Stomach (tissue), 9 donors: ENCODE measurements around the gene CASP2. TPM values are rescaled to one million over a fixed set of nuclear protein-coding genes. Genes with fewer than 3 reads are reported as not detected.

Experiments
- DNase-seq, 2 donors: peaks; one replicate each; pipeline versions ENCODE4 v3.0.0 to v3.0.0-alpha.2; 2013 to 2019
- H3K27ac ChIP-seq, 5 donors: fragments of 200-600 bp in 4 of 5; sonication (generic) in 4 of 5; one replicate each; pipeline ENCODE4 v1.5.1; 2013 to 2019; ENCODE audit warnings: mild to moderate bottlenecking in 1 of 5, moderate library complexity in 1 of 5
- H3K27me3 ChIP-seq, 3 donors: fragments of 200-600 bp; sonication (generic); one replicate each; pipeline ENCODE4 v1.5.1; 2017 to 2019; ENCODE audit warnings: mixed run types in 1 of 3
- H3K36me3 ChIP-seq, 4 donors: fragments of 200-600 bp; sonication (generic); 1 replicate in 3 of 4; 2 replicates in 1 of 4; pipeline ENCODE4 v1.5.1; 2016 to 2019
- H3K4me1 ChIP-seq, 4 donors: fragments of 200-600 bp; sonication (generic); one replicate each; pipeline ENCODE4 v1.5.1; 2016 to 2019
- H3K4me3 ChIP-seq, 4 donors: fragments of 200-600 bp; sonication (generic) in 3 of 4; one replicate each; pipeline ENCODE4 v1.5.1; 2016 to 2019; ENCODE audit warnings: mild to moderate bottlenecking in 1 of 4
- H3K9me3 ChIP-seq, 4 donors: fragments of 200-600 bp; sonication (generic); one replicate each; pipeline ENCODE4 v1.5.1; 2016 to 2019
- CTCF ChIP-seq, 7 experiments: fragments of 450-650 bp in 4 of 7; fragments of 200-600 bp in 3 of 7; sonication (generic) in 3 of 7; IDR thresholded peaks; one replicate each; pipeline ENCODE4 v1.5.1; 2016 to 2019; ENCODE audit warnings: antibody characterized with exemption in 7 of 7, control low read depth in 2 of 7, mild to moderate bottlenecking in 1 of 7
- EP300 ChIP-seq: sonication (generic); formaldehyde crosslinking; IDR thresholded peaks from one replicate; pipeline ENCODE4 v1.6.1; 2017; ENCODE audit warnings: antibody characterized with exemption
- POLR2A ChIP-seq, 4 donors: fragments of 450-650 bp; IDR thresholded peaks; one replicate each; pipeline ENCODE4 v1.6.1; 2016; ENCODE audit warnings: antibody characterized with exemption in 4 of 4, control low read depth in 2 of 4, mild to moderate bottlenecking in 1 of 4, moderate library complexity in 1 of 4
- POLR2AphosphoS5 ChIP-seq, 3 donors: sonication (generic); formaldehyde crosslinking; IDR thresholded peaks; one replicate each; pipeline ENCODE4 v1.6.1; 2016; ENCODE audit warnings: antibody characterized with exemption in 3 of 3
- WGBS, 5 donors: extraction: QIAGEN DNeasy Blood & Tissue Kit in 3 of 5; methylation state at CpG; one replicate each; pipeline versions ENCODE4 v1.1.5 to v1.1.7; 2013 to 2018; 5-methylcytosine and 5-hydroxymethylcytosine counted together
- intact Hi-C: fragments of 100-400 bp; cut with DNase I; formaldehyde crosslinking; loops from one replicate; pipeline ENCODE4 v1.15.1; 2023; ENCODE audit warnings: low total_unique reads
- polyA plus RNA-seq, 3 donors: library from polyadenylated mRNA; stranded (reverse); fragments of 200-250 nt; gene quantifications; one replicate each; pipeline ENCODE4 v1.2.3, GENCODE V29; 2013
- total RNA-seq, 5 donors: library from RNA; depleted of rRNA; stranded (reverse); fragments of >200 nt; gene quantifications; one replicate each; pipeline versions ENCODE4 v1.1.0 to v1.2.3, GENCODE V29; 2014 to 2016
- donor health status: healthy with polysubstance abuse.
- donor health status: Bipolar disorder and iron deficiency.
- donor health status: healthy.

Gene CASP2
- total and polyA plus RNA-seq, 8 donors = 4.6 to 27.7 (median 15.5) TPM

GRCh38 chr7:143284591-143285469, 3.3 kb upstream of the CASP2 start, which contains the start of gene TMEM139:
TMEM139 (plus strand) TSS chr7:143284958; CDS start chr7:143285958, 1,000 bp downstream.
- DNase-seq = peak; percentile 74 to 91
- peak within 1 kb of the TSS; percentile 27 to 43 (median 34) for H3K4me3 ChIP-seq
- intact Hi-C loops = no loop called here
- H3K4me1 ChIP-seq = peaks cover 11 to 50% (median 45%) of the 10 kb centered on the region in 4 donors
- WGBS, 5 donors = 27 to 56% (median 33%) methylated on average over 19 of the region's 19 CpGs
- H3K27me3 ChIP-seq = no peaks in the 10 kb centered on the region
- H3K9me3 ChIP-seq = no peaks in the 10 kb centered on the region
- H3K36me3 ChIP-seq = no peaks in the 10 kb centered on the region
- peak within 1 kb of the TSS; percentile 55 to 76 (median 67) for H3K27ac ChIP-seq
- no peak for TF ChIP-seq POLR2AphosphoS5 (IDR thresholded peaks at IDR 0.05)
- no peak for TF ChIP-seq POLR2A (IDR thresholded peaks at IDR 0.05)
- TF ChIP-seq CTCF (IDR thresholded peaks at IDR 0.05) = no peak
- TF ChIP-seq EP300 = no peak

DNA sequence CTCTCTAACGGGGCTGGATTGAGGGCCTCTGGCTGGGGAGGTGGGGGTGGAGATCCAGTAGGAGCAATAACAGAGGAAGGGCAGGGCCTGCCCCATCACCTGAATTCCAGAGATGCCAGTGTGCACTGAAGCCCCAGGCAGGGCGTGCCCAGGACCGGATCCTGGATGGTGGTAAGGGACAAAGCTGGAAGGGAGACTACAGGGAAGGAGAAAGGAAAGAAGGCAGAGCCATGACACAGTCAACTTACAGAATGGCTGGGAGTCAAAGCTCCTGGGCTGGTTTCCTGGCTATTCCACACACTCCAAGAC, 2.7 kb upstream of the CASP2 start:
- TF ChIP-seq CTCF (IDR thresholded peaks at IDR 0.05) (no peak), POLR2AphosphoS5 (IDR thresholded peaks at IDR 0.05) (peak in 1 of 3 donors; percentile 7), EP300 (no peak)
- intact Hi-C loops = no loop called here
- DNase-seq = peak in 1 of 2 donors; percentile 74
- WGBS, 5 donors = 17 to 54% (median 42%) methylated on average over 3 of the region's 3 CpGs
- H3K27ac ChIP-seq = peak overlapping the region; percentile 55 to 76 (median 67)
- H3K9me3 ChIP-seq = no peaks in the 10 kb centered on the region
- no peaks in the 10 kb centered on the region for H3K27me3 ChIP-seq
- H3K4me3 ChIP-seq = peak overlapping the region; percentile 27 to 43 (median 34)
- H3K36me3 ChIP-seq = no peaks in the 10 kb centered on the region
- H3K4me1 ChIP-seq = peaks cover 17 to 51% (median 49%) of the 10 kb centered on the region in 4 donors

GRCh38 chr7:143285806-143286521, 2.2 kb upstream of the CASP2 start:
- DNase-seq = no peak
- peak overlapping the region in 4 of 5 donors; percentile 63 to 76 (median 70) for H3K27ac ChIP-seq
- H3K36me3 ChIP-seq = no peaks in the 10 kb centered on the region
- no peaks in the 10 kb centered on the region for H3K27me3 ChIP-seq
- WGBS, 5 donors = 88 to 95% (median 91%) methylated on average over 11 of the region's 11 CpGs
- peak overlapping the region in 1 of 4 donors; percentile 43 for H3K4me3 ChIP-seq
- no peaks in the 10 kb centered on the region for H3K9me3 ChIP-seq
- intact Hi-C loops = no loop called here
- H3K4me1 ChIP-seq = peaks cover 21 to 56% (median 53%) of the 10 kb centered on the region in 4 donors
- TF ChIP-seq POLR2AphosphoS5 (IDR thresholded peaks at IDR 0.05) = no peak
- no peak for TF ChIP-seq EP300
- TF ChIP-seq POLR2A (IDR thresholded peaks at IDR 0.05) = no peak
- TF ChIP-seq CTCF (IDR thresholded peaks at IDR 0.05) = no peak

GRCh38 chr7:143286522-143286890, 1.6 kb upstream of the CASP2 start:
- intact Hi-C loops = no loop called here
- Histone ChIP-seq H3K36me3 (peaks cover 0 to 2% (median 1%) of the 10 kb centered on the region in 4 donors), H3K27ac (peak overlapping the region in 1 of 5 donors; percentile 63), H3K27me3 (no peaks in the 10 kb centered on the region), H3K4me3 (no peak overlapping the region), H3K9me3 (no peaks in the 10 kb centered on the region), H3K4me1 (peaks cover 21 to 61% (median 55%) of the 10 kb centered on the region in 4 donors)
- 92 to 98% (median 96%) methylated on average over 6 of the region's 6 CpGs for WGBS, 5 donors
- no peak for DNase-seq
- TF ChIP-seq POLR2AphosphoS5 (IDR thresholded peaks at IDR 0.05) = no peak
- no peak for TF ChIP-seq EP300
- no peak for TF ChIP-seq POLR2A (IDR thresholded peaks at IDR 0.05)
- TF ChIP-seq CTCF (IDR thresholded peaks at IDR 0.05) = no peak
